Measurements from ENCODE around the gene MACC1. TPM values are rescaled to one million over a fixed set of nuclear protein-coding genes. Genes with fewer than 3 reads are reported as not detected.

MACC1 gene
- total RNA-seq, 1 experiment from 2014 or later: 0.21 TPM

DNA sequence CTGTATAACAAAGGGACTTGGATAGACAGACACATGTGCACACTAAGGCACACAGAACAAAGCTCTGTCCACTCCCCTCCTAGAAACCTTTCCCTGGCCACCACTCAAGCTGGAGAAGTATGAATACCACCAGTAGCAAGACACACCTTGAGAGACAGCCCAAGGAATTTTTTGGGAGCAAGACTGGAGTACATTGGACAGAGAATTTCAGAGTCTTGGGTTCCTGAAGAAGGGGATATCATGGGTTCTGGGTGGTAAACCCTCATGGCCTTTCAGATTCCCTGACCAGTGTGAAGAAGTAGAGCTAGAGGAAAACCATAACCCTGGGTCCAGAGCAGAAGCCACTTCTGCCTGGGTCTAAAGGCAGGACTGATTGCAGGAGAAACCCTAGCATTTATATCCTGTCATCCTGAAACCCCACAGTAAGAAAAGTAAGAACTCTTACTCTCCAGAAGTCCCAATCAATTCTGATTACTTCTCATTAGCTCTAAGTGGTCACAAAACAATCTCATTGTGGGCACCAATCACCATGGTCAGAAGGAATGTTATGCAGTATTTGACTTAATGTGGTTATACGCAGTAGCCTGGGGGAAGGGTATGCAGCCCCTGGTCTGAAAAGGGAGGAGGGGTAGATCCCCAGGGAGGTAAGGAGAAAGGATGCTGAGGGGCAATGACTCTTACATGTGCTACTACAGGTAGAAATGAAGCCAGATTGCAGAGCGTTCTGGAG lies 20.4 kb upstream of the MACC1 start:
- H3K36me3 ChIP-seq (replicated peaks; ENCODE audit: control insufficient read depth, insufficient read depth, low read length): no peaks in the 10 kb centered on the region
- no peak overlapping the region for H3K4me3 ChIP-seq (ENCODE audit: insufficient read depth, low read depth, low read length)

DNA sequence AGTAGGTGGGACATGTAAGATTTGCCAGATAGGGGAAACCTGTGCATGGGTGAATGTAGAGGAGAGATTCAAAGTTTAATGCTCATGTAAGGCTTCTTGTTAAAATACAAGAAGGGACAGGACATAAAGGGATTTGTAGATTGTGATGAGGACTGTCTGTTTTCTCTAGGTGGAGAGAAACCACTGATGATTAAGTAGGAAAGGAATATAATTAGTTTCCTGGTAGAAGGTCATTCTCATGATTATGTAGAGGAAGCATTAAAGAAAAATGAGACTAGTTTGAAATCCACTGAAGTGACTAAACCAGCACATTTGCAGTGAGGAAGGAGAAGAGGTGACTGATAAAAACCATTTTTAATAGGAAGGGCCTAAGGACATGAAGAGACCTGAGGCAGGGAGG lies 19.6 kb upstream of the MACC1 start:
- H3K27me3 ChIP-seq (ENCODE audit: control insufficient read depth, insufficient read depth, low read length): no peaks in the 10 kb centered on the region
- no peak for DNase-seq
- H3K36me3 ChIP-seq (replicated peaks; ENCODE audit: control insufficient read depth, insufficient read depth, low read length): no peaks in the 10 kb centered on the region
- H3K4me3 ChIP-seq (ENCODE audit: insufficient read depth, low read depth, low read length): no peak overlapping the region

More for the DNA sequence above, 20.4 kb upstream of the MACC1 start:
- DNase-seq: no peak
- H3K27me3 ChIP-seq (ENCODE audit: control insufficient read depth, insufficient read depth, low read length): no peaks in the 10 kb centered on the region

GRCh38 chr7:20236043-20236442 lies 18.9 kb upstream of the MACC1 start:
- no peaks in the 10 kb centered on the region for H3K36me3 ChIP-seq (replicated peaks; ENCODE audit: control insufficient read depth, insufficient read depth, low read length)
- H3K27me3 ChIP-seq (ENCODE audit: control insufficient read depth, insufficient read depth, low read length): no peaks in the 10 kb centered on the region
- H3K4me3 ChIP-seq (ENCODE audit: insufficient read depth, low read depth, low read length): no peak overlapping the region
- DNase-seq: no peak

DNA sequence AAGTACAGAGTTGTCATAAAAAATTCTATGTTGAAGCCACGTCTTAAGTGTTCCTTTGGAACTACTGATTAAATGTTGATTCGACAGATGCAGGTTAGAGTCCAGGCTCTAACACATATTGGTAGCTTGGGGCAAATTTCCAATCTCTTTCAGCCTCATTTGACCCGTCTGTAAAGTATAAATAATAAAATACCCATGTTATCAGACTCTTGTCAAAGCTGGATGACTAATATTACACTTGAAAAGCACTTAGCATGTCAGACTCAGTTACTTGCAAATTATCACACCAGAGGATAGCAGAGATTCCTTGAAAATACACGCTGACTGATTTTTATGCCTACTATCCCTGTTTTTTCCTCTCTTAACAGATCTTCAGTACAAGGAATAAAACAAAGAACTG lies 18.1 kb upstream of the MACC1 start:
- DNase-seq: no peak
- Histone ChIP-seq H3K4me3 (ENCODE audit: insufficient read depth, low read depth, low read length) (no peak overlapping the region), H3K36me3 (replicated peaks; ENCODE audit: control insufficient read depth, insufficient read depth, low read length) (no peaks in the 10 kb centered on the region), H3K27me3 (ENCODE audit: control insufficient read depth, insufficient read depth, low read length) (no peaks in the 10 kb centered on the region)

DNA sequence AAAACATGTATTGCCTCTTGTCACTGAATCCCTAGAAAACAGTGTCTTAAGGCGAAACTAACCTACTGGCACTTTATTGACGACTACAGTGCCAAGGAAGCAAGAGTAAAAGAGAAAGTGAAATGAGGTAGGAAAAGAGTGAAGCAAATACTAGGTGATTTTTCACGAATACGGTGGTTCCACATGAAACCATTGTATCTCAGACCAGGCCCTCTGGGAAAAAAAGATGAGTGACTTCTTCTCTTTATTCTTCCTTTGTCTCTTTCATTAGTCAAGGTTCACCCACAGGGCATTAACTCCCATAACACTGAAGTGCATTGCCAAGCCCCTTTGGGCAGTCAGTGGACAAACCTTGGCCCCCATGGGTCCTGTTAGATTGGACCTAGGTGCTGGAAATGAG lies 16.2 kb upstream of the MACC1 start:
- DNase-seq: no peak
- Histone ChIP-seq H3K36me3 (replicated peaks; ENCODE audit: control insufficient read depth, insufficient read depth, low read length) (no peaks in the 10 kb centered on the region), H3K27me3 (ENCODE audit: control insufficient read depth, insufficient read depth, low read length) (no peaks in the 10 kb centered on the region), H3K4me3 (ENCODE audit: insufficient read depth, low read depth, low read length) (no peak overlapping the region)

DNA sequence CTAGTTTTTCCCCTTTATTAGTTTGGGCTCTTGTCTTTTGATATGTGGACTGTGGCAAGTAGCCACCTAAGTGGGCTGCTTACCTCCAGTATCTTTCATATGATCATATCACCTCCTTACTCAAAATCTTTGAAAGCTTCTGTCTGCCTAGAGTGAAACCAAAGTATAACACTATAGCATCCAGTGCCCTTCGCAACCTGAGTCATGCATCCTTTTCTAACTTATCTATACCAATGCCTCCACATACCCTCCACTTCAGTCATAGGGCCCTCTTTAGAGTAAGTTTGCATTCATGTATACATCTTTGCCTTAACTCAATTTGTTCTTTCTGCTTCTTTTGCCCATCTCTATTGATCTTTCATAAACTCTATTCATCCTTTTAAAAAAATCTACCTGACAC lies 15.7 kb upstream of the MACC1 start:
- no peak for DNase-seq
- Histone ChIP-seq H3K27me3 (ENCODE audit: control insufficient read depth, insufficient read depth, low read length) (no peaks in the 10 kb centered on the region), H3K4me3 (ENCODE audit: insufficient read depth, low read depth, low read length) (no peak overlapping the region), H3K36me3 (replicated peaks; ENCODE audit: control insufficient read depth, insufficient read depth, low read length) (no peaks in the 10 kb centered on the region)

- no peak for DNase-seq
- Histone ChIP-seq H3K4me3 (ENCODE audit: insufficient read depth, low read depth, low read length) (no peak overlapping the region), H3K27me3 (ENCODE audit: control insufficient read depth, insufficient read depth, low read length) (no peaks in the 10 kb centered on the region), H3K36me3 (replicated peaks; ENCODE audit: control insufficient read depth, insufficient read depth, low read length) (no peaks in the 10 kb centered on the region)
These were observed 12.7 kb upstream of the MACC1 start for GRCh38 chr7:20229646-20230500.

DNA sequence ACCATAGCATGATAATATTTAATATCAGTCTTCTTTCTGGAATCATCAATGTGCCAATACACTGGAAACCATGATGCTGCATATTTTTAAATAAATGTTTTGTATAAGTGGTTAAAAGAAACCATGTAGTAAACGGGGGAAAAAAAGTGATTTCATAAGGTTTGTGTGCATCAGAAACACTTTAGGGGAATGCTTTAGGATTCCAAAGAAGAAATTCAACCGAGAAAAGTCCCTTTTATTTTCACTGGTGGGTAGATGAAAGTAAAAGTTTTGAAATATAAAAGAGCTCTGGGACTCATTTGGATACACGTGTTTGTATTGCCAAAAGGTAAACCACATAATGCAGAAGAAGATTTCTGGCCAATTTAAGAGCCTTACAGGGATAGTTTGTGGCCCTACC lies 11.9 kb upstream of the MACC1 start:
- H3K4me3 ChIP-seq (ENCODE audit: insufficient read depth, low read depth, low read length): no peak overlapping the region

GRCh38 chr7:20228654-20229053 lies 11.5 kb upstream of the MACC1 start:
- Histone ChIP-seq H3K4me3 (ENCODE audit: insufficient read depth, low read depth, low read length) (no peak overlapping the region), H3K36me3 (replicated peaks; ENCODE audit: control insufficient read depth, insufficient read depth, low read length) (no peaks in the 10 kb centered on the region), H3K27me3 (ENCODE audit: control insufficient read depth, insufficient read depth, low read length) (no peaks in the 10 kb centered on the region)
- DNase-seq: no peak

More for the DNA sequence above, 11.9 kb upstream of the MACC1 start:
- DNase-seq: no peak
- Histone ChIP-seq H3K36me3 (replicated peaks; ENCODE audit: control insufficient read depth, insufficient read depth, low read length) (no peaks in the 10 kb centered on the region), H3K27me3 (ENCODE audit: control insufficient read depth, insufficient read depth, low read length) (no peaks in the 10 kb centered on the region)

DNA sequence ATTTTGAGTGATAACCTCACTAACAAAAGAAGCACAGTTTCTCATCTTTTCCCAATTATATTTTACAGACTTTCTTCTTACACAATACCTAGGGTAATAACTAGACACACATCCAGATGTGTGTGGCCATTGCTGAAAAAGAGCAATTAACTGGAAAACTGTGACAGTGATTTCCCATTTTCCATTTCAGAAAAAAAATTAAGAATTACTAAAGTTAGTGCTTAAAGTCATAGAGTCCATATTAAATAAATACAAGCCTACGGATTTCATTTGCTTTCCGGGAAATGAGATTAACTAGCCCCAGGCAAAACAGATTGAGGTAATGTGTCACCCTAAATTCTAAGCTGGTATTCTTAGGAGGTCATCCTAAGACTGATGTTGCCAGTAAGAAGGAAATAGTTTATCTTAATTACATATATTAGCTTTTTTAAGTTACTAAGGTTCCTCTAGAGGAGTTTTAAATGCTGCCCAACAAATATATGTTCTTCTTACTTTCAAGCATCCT lies 10.2 kb upstream of the MACC1 start:
- Histone ChIP-seq H3K36me3 (replicated peaks; ENCODE audit: control insufficient read depth, insufficient read depth, low read length) (no peaks in the 10 kb centered on the region), H3K4me3 (ENCODE audit: insufficient read depth, low read depth, low read length) (no peak overlapping the region), H3K27me3 (ENCODE audit: control insufficient read depth, insufficient read depth, low read length) (no peaks in the 10 kb centered on the region)
- DNase-seq: no peak

GRCh38 chr7:20226860-20227259 lies 9.7 kb upstream of the MACC1 start:
- H3K4me3 ChIP-seq (ENCODE audit: insufficient read depth, low read depth, low read length): no peak overlapping the region
- no peaks in the 10 kb centered on the region for H3K36me3 ChIP-seq (replicated peaks; ENCODE audit: control insufficient read depth, insufficient read depth, low read length)
- DNase-seq: no peak
- no peaks in the 10 kb centered on the region for H3K27me3 ChIP-seq (ENCODE audit: control insufficient read depth, insufficient read depth, low read length)

- DNase-seq: no peak
- H3K4me3 ChIP-seq (ENCODE audit: insufficient read depth, low read depth, low read length): no peak overlapping the region
- no peaks in the 10 kb centered on the region for H3K36me3 ChIP-seq (replicated peaks; ENCODE audit: control insufficient read depth, insufficient read depth, low read length)
These were observed 8.2 kb upstream of the MACC1 start for GRCh38 chr7:20225384-20225783.

GRCh38 chr7:20224025-20224424 lies 6.8 kb upstream of the MACC1 start:
- no peak for DNase-seq
- Histone ChIP-seq H3K4me3 (ENCODE audit: insufficient read depth, low read depth, low read length) (no peak overlapping the region), H3K36me3 (replicated peaks; ENCODE audit: control insufficient read depth, insufficient read depth, low read length) (no peaks in the 10 kb centered on the region), H3K27me3 (ENCODE audit: control insufficient read depth, insufficient read depth, low read length) (no peaks in the 10 kb centered on the region)

More at GRCh38 chr7:20225384-20225783, 8.2 kb upstream of the MACC1 start:
- H3K27me3 ChIP-seq (ENCODE audit: control insufficient read depth, insufficient read depth, low read length): no peaks in the 10 kb centered on the region

DNA sequence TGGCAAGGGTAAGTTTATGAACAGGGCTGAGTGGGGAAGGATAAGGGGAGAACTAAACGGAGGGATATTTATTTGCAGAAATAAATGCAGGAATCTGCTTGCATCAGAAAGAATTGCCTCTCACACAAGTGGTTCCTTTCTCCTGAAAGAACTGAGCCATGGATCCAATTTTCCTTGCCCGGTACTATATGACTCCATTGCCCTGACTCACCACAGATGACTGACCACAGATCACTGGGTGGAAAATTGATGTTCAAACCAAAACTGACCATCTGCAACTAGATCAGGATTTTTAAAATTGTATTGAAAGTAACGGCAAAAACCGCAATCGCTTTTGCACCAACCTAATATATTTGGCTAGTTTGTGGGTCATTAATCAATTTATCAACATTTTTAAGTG lies 6.2 kb upstream of the MACC1 start:
- H3K27me3 ChIP-seq (ENCODE audit: control insufficient read depth, insufficient read depth, low read length): no peaks in the 10 kb centered on the region
- DNase-seq: no peak
- no peak overlapping the region for H3K4me3 ChIP-seq (ENCODE audit: insufficient read depth, low read depth, low read length)
- H3K36me3 ChIP-seq (replicated peaks; ENCODE audit: control insufficient read depth, insufficient read depth, low read length): no peaks in the 10 kb centered on the region

GRCh38 chr7:20222219-20222828 lies 5.1 kb upstream of the MACC1 start:
- H3K4me3 ChIP-seq (ENCODE audit: insufficient read depth, low read depth, low read length): no peak overlapping the region
- DNase-seq: no peak

More at GRCh38 chr7:20222219-20222828, 5.1 kb upstream of the MACC1 start:
- Histone ChIP-seq H3K36me3 (replicated peaks; ENCODE audit: control insufficient read depth, insufficient read depth, low read length) (no peaks in the 10 kb centered on the region), H3K27me3 (ENCODE audit: control insufficient read depth, insufficient read depth, low read length) (no peaks in the 10 kb centered on the region)

All from H7 (cell line).